HUES6 (cell line): ENCODE measurements around the gene TRA2B.

ENCODE experiments used
- H3K27ac ChIP-seq: 2 replicates; pipeline ENCODE4 v1.7.0; 2013; ENCODE audit warnings: low read depth, mild to moderate bottlenecking, low read length, inconsistent platforms
- H3K27me3 ChIP-seq: 2 replicates; pipeline ENCODE4 v1.6.1; 2013; ENCODE audit warnings: low read length; ENCODE audit not compliant: control insufficient read depth, insufficient read depth
- H3K36me3 ChIP-seq: 2 replicates; pipeline ENCODE4 v1.6.1; 2013; ENCODE audit warnings: low read length; ENCODE audit not compliant: control insufficient read depth, insufficient read depth
- H3K4me1 ChIP-seq: 2 replicates; pipeline ENCODE4 v1.6.1; 2013; ENCODE audit warnings: low read length; ENCODE audit not compliant: control insufficient read depth, insufficient read depth
- H3K4me3 ChIP-seq: 2 replicates; pipeline ENCODE4 v1.5.1; 2013; ENCODE audit warnings: low read depth, low read length
- H3K9ac ChIP-seq: one replicate; pipeline ENCODE4 v1.6.1; 2013; ENCODE audit warnings: mild to moderate bottlenecking, low read length
- H3K9me3 ChIP-seq: 2 replicates; pipeline ENCODE4 v1.6.1; 2013; ENCODE audit warnings: low read depth, low read length; ENCODE audit not compliant: control insufficient read depth, insufficient read depth

TRA2B gene

DNA sequence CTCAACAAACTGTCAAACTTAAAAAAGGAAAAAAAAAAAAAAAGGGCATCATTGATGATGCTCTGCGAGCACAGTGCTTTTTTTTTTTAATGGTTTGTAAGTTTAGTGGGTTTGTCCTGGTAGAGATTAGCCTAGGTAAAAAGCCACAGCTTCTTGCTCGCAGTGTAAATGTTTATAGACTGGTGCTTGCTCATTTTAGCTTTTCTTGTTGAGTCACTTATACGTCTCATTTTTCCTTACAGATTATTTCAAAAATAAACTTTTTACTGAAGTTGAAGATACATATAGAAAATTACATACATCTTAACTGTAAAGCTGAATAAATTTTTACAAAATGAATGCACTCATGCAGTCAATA, 16.5 kb upstream of the TRA2B start:
- Histone ChIP-seq H3K9me3 (no peaks in the 10 kb centered on the region), H3K4me1 (peaks cover 9% of the 10 kb centered on the region; the same call in 1 of the 2 replicates), H3K27ac (no peak overlapping the region), H3K27me3 (no peaks in the 10 kb centered on the region), H3K4me3 (no peak overlapping the region), H3K9ac (no peak overlapping the region), H3K36me3 (no peaks in the 10 kb centered on the region)

DNA sequence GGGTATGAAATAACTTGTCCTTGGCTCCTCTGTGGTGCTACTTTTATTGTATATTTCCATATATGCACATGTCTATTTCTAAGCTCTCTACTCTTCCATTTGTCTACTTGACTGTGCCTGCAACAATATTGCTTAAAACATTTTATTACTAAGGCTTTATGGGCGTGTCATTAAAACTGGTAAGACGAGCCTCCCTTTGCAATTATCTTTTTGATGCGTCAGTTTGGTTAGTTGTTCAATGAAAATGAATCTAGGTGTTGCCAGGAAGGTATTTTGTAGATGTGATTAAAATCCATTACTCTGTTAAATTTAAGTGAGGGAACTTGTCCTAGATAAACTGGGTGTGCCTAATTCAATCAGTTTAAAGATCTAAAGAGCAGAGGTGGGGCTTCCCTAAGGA, 12.9 kb upstream of the TRA2B start:
- H3K27me3 ChIP-seq, result no peaks in the 10 kb centered on the region
- H3K27ac ChIP-seq, result no peak overlapping the region; the same call in 1 of the 2 replicates
- H3K9ac ChIP-seq, result peak overlapping the region; percentile 13
- H3K4me1 ChIP-seq, result peaks cover 10% of the 10 kb centered on the region; the same call in 1 of the 2 replicates
- H3K9me3 ChIP-seq, result no peaks in the 10 kb centered on the region
- H3K36me3 ChIP-seq, result no peaks in the 10 kb centered on the region
- H3K4me3 ChIP-seq, result peak overlapping the region; percentile 23; the same call in 1 of the 2 replicates

DNA sequence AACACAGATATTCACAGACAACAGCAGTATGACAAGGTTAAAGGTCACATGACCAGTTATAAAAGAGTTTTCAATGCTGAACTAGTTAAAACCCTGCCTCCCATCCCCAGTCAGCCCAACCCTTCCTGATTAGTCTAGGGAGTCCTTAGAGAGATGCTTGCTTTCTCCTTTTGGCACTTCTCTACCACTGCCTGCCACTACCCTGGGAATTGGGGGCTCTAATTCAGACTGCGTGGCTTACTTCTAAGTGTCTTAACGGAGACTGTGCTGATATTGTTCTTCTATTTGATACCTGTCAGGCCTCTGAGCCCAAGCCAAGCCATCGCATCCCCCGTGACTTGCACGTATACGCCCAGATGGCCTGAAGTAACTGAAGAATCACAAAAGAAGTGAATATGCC, 11.7 kb upstream of the TRA2B start:
- Histone ChIP-seq H3K4me3 (no peak overlapping the region), H3K4me1 (peaks cover 10% of the 10 kb centered on the region; the same call in 1 of the 2 replicates), H3K27ac (peak overlapping the region; percentile 7; the same call in 1 of the 2 replicates), H3K36me3 (no peaks in the 10 kb centered on the region), H3K9ac (peak overlapping the region; percentile 64), H3K9me3 (no peaks in the 10 kb centered on the region), H3K27me3 (no peaks in the 10 kb centered on the region)

DNA sequence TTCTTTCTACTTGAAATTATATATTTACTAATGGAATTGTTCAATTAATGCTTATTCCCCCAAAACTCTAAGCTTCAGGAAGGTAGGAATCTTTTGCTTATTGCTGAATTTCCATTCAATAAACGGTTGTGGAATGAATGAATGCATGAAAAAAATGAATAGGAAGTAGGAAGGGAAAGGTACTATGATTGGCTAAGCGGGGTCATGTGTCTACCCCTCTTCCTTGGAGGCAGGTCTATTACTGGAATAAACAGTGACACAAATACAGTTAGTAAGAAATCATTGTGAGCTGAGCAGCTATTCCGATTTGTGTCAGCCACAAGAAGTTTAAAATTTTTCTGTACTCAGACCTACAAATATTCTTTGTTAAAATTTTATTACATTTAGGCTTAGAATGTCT, 10.5 kb upstream of the TRA2B start:
- Histone ChIP-seq H3K27ac (no peak overlapping the region), H3K27me3 (no peaks in the 10 kb centered on the region), H3K9ac (no peak overlapping the region), H3K4me3 (no peak overlapping the region), H3K9me3 (no peaks in the 10 kb centered on the region), H3K4me1 (peaks cover 11% of the 10 kb centered on the region), H3K36me3 (no peaks in the 10 kb centered on the region)

DNA sequence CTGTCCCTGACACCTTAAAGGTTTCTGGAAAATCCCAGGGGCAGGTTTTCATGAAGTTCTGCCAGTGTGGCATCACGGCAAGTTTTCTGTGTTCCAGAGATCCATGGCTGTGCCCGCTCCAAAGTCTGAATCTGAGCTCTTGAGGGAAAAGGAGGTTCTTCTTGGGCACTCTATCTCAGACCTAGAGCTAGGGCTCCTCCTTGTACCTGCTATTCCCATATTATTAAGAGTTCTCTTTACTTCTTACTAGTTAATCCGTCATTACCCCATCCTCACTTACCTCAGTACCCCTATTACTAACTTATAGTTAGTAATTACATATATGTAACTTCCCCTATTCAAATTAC, 5.9 kb upstream of the TRA2B start:
- Histone ChIP-seq H3K27ac (no peak overlapping the region), H3K27me3 (no peaks in the 10 kb centered on the region), H3K9ac (no peak overlapping the region), H3K4me1 (peaks cover 8% of the 10 kb centered on the region), H3K4me3 (no peak overlapping the region), H3K36me3 (no peaks in the 10 kb centered on the region), H3K9me3 (no peaks in the 10 kb centered on the region)

DNA sequence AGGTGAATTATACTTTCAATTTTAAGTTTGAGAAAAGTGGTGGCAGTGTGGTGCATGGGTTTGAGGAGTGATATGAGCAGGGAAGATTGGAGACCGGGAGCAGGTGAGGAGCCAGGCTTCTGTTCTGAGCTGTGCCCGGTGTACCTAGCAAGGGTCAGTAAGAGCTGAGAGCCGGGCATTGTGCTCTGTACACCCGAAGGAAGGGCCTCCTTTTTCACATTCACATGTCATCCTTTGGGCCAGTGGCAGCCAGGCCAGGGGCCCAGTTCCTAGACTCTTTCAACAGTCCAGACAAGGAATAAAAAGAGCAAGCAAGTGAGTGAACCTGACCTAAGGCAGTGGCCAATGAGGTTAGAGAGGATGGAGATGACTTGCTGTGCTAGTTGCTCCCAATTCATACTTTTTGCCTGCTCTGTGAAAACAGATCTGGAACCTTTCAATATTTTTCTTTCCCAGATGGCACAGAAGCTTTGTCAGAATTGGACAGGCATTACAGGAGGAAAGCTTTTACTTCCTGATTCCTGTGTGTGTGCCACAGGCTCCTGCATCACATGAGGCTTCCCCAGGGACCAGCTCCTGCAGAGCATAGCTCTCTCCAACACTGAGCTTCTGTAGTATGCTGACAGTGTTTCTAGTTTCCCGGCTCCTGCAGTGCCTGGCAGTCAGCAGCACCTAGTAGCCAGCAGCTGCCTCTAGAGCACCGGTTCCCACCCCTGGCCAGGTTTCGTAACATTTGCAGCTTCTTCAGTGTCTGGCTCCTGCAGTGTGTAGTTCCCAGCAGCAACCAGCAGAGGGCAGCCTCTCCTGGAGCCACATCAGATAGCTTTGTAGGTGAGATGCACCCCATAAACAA, 5.3 kb upstream of the TRA2B start:
- Histone ChIP-seq H3K9ac (no peak overlapping the region), H3K27me3 (no peaks in the 10 kb centered on the region), H3K4me3 (no peak overlapping the region), H3K27ac (no peak overlapping the region), H3K9me3 (no peaks in the 10 kb centered on the region; the same call in 1 of the 2 replicates), H3K36me3 (no peaks in the 10 kb centered on the region), H3K4me1 (peaks cover 10% of the 10 kb centered on the region)

DNA sequence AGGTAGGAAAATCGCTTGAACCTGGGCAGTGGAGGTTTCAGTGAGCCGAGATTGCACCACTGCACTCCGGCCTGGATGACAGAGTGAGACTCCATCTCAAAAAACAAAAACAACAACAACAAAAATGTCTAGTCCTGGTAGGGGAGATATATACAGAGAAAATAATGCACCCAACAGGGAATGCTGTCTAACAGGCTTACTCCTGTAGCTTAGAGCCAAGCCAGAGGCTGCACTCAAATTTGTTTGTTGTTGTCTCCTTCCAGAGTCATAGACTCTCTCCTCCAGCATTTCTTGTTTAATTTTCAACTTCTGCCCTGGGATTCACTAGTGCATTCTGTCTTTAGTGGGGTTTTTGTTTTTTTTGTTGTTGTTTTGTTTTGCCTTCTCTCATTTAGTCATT, 4.6 kb upstream of the TRA2B start:
- no peaks in the 10 kb centered on the region; the same call in 1 of the 2 replicates for H3K9me3 ChIP-seq
- H3K4me3 ChIP-seq, result no peak overlapping the region
- H3K27ac ChIP-seq, result no peak overlapping the region
- peaks cover 10% of the 10 kb centered on the region for H3K4me1 ChIP-seq
- no peaks in the 10 kb centered on the region for H3K27me3 ChIP-seq
- H3K9ac ChIP-seq, result no peak overlapping the region
- H3K36me3 ChIP-seq, result peaks cover 3% of the 10 kb centered on the region

DNA sequence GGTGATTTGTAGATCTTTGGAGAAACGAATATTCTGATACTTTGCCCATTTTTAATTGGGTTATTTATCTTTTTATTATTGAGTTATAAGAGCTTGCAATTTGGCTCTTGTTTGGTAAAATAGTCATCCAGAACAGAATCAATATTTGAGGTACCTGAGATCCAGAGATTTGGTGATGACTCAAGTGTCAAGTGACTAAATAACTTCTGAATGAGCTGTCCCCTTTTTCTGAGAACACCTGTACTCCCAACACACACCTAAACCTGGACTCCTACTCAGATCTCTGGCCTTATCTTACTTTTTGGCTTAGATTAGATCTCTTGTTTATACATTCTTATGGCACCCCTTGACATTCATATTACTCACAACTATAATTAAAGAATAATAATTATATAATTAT, 3.1 kb upstream of the TRA2B start:
- no peaks in the 10 kb centered on the region for H3K27me3 ChIP-seq
- no peak overlapping the region for H3K27ac ChIP-seq
- H3K9me3 ChIP-seq, result no peaks in the 10 kb centered on the region; the same call in 1 of the 2 replicates
- H3K4me1 ChIP-seq, result peaks cover 10% of the 10 kb centered on the region
- peaks cover 15% of the 10 kb centered on the region for H3K36me3 ChIP-seq
- no peak overlapping the region for H3K9ac ChIP-seq
- no peak overlapping the region for H3K4me3 ChIP-seq

DNA sequence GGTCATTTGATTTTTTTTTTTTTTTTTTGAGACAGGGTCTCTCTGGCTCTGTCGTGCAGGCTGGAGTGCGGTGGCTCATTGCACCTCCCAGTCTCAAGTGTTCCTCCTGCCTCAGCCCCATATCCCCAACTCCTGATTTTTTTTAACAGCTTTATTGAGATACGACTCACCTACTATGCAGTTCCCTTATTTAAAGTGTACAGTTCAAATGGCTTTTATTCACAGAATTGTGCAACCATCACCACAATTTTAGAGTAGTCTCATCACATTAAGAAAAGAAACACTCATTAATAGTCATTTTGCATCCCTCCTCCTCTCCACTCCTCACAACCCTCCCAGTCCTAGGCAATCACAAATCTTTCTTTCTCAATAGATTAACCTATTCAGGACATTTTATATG, 1.9 kb upstream of the TRA2B start:
- Histone ChIP-seq H3K27ac (no peak overlapping the region), H3K9me3 (no peaks in the 10 kb centered on the region; the same call in 1 of the 2 replicates), H3K27me3 (no peaks in the 10 kb centered on the region), H3K36me3 (peaks cover 17% of the 10 kb centered on the region), H3K4me1 (peaks cover 10% of the 10 kb centered on the region), H3K4me3 (no peak overlapping the region), H3K9ac (no peak overlapping the region)

DNA sequence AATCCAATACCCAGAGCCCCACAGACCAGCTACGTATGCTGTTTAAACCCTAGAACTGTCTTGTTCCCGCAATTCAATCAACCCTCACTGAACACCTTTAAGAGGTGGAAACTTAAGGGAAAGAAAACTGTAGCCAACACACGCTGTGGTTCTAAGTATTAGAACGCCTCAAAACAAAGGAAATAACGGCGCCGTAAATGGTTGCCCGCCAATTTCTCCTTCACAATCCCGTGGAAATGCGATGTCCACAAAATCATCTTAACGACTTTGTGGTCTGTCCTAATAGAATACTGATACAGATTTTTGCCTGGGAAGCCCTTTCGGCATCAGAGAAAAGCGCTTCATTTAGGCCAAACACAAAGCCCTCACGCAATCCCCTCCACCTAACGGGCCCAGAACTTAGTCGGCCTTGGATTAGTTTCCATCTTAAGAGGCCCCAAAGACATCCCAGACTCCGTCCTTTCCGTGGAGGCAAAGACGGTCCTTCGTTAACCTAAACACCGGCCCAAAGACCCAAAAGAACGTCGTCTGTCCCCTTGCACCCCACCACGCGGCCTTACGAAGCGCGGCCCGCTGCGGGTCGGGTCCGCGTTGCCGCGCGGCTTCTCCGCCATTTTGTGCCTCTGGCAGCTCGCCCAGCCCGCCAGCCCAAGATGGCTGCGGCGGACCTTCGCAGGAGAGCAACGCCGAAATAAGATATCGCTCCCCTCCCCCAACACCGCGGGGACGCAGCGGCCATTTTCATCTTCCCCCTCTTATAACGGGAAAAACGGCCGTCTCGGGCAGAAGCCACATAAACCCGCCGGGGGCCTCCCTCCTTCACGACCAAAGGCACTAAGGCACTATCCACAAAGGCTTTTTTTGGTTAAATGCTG, 763 bp downstream of the TRA2B start:
- H3K4me1 ChIP-seq, result peaks cover 15% of the 10 kb centered on the region
- H3K36me3 ChIP-seq, result peaks cover 27% of the 10 kb centered on the region
- H3K9ac ChIP-seq, result peak overlapping the region; percentile 99

DNA sequence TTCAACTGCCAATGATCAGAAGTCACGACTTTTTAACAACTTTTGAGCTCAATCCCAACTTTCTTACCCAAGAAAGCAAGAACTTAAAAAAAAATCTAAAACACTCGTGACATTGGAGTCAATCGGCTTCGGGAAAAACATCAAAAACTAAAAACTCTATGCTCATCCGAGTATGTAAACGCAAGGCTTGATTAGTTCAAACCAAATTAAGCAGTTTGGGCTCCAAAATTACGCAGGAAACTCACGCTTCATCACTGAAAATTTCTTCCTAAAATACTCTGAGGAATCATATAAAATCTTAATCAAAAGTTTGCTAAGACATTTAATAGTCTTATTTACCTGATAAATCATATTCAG, 1.6 kb downstream of the TRA2B start:
- Histone ChIP-seq H3K4me1 (peaks cover 22% of the 10 kb centered on the region), H3K9me3 (no peaks in the 10 kb centered on the region; the same call in 1 of the 2 replicates), H3K9ac (peak overlapping the region; percentile 99), H3K27ac (peak overlapping the region; percentile 99), H3K27me3 (no peaks in the 10 kb centered on the region), H3K4me3 (peak overlapping the region; percentile 100), H3K36me3 (peaks cover 35% of the 10 kb centered on the region)

More for the DNA sequence above, 763 bp downstream of the TRA2B start:
- H3K4me3 ChIP-seq, result peak overlapping the region; percentile 100
- H3K27me3 ChIP-seq, result no peaks in the 10 kb centered on the region
- H3K9me3 ChIP-seq, result no peaks in the 10 kb centered on the region; the same call in 1 of the 2 replicates
- H3K27ac ChIP-seq, result peak overlapping the region; percentile 99
